Smooth muscle cell (in vitro differentiated cells): Measurements from ENCODE around the gene IFT57. TPM values are rescaled to one million over a fixed set of nuclear protein-coding genes. Genes with fewer than 3 reads are reported as not detected.

Source experiments
- DNase-seq: peaks from one replicate; lab custom pipeline; 2025; ENCODE audit not compliant: unreplicated experiment; lab: John Stamatoyannopoulos, UW
- H2AFZ ChIP-seq: fragments of 200-600 bp; sonication (generic); 2 replicates; pipeline ENCODE4 v1.6.0; 2016; ENCODE audit warnings: antibody characterized with exemption, low read depth, mild to moderate bottlenecking
- H3F3A ChIP-seq: fragments of 200-600 bp; sonication (generic); 2 replicates; pipeline ENCODE4 v1.6.0; 2017; ENCODE audit warnings: antibody characterized with exemption, low read depth
- H3K27ac ChIP-seq: fragments of 200-600 bp; sonication (generic); 2 replicates; pipeline ENCODE4 v1.5.1; 2016; ENCODE audit warnings: low read depth, mild to moderate bottlenecking
- H3K27me3 ChIP-seq: fragments of 200-600 bp; sonication (generic); 2 replicates; pipeline ENCODE4 v1.6.1; 2016; ENCODE audit warnings: low read depth, mild to moderate bottlenecking
- H3K36me3 ChIP-seq: fragments of 200-600 bp; sonication (generic); 2 replicates; pipeline ENCODE4 v1.5.1; 2016; ENCODE audit warnings: low read depth
- H3K4me1 ChIP-seq: fragments of 200-600 bp; sonication (generic); 2 replicates; pipeline ENCODE4 v1.5.1; 2016; ENCODE audit warnings: low read depth
- H3K4me2 ChIP-seq: fragments of 200-600 bp; sonication (generic); 2 replicates; pipeline ENCODE4 v1.6.0; 2016; ENCODE audit warnings: mild to moderate bottlenecking
- H3K4me3 ChIP-seq: fragments of 200-600 bp; sonication (generic); 2 replicates; pipeline ENCODE4 v1.5.1; 2016; ENCODE audit warnings: mild to moderate bottlenecking
- H3K79me2 ChIP-seq: fragments of 200-600 bp; sonication (generic); 2 replicates; pipeline ENCODE4 v1.6.0; 2016; ENCODE audit warnings: low read depth, mild to moderate bottlenecking
- H3K9ac ChIP-seq: fragments of 200-600 bp; sonication (generic); 2 replicates; pipeline ENCODE4 v1.6.0; 2016; ENCODE audit warnings: low read depth
- H3K9me3 ChIP-seq: fragments of 200-600 bp; sonication (generic); replicated peaks from 2 replicates; pipeline ENCODE4 v1.5.1; 2016; ENCODE audit warnings: low read depth
- H4K20me1 ChIP-seq: fragments of 200-600 bp; sonication (generic); 2 replicates; pipeline ENCODE4 v1.6.0; 2016; ENCODE audit warnings: low read depth
- CTCF ChIP-seq: fragments of 200-600 bp; sonication (generic); IDR thresholded peaks from 2 replicates; pipeline ENCODE4 v1.5.1; 2017; ENCODE audit warnings: borderline replicate concordance, mild to moderate bottlenecking, antibody characterized with exemption; ENCODE audit not compliant: insufficient read depth, poor library complexity, severe bottlenecking
- WGBS: methylation state at CpG from one replicate; pipeline ENCODE4 v1.1.7; 2016; ENCODE audit warnings: low lambda C conversion rate; 5-methylcytosine and 5-hydroxymethylcytosine counted together
- polyA plus RNA-seq: library from polyadenylated mRNA; unstranded; fragments of >200 nt; fragmentation: Nextera tagmentation; extraction: Ambion mirVana; gene quantifications from 2 replicates; pipeline ENCODE4 v1.2.1, GENCODE V29; 2016
- total RNA-seq: library from RNA; depleted of rRNA; stranded (reverse); fragments of >200 nt; gene quantifications from 2 replicates; pipeline ENCODE4 v1.2.3, GENCODE V29; 2014

The IFT57 gene
- total and polyA plus RNA-seq, 2 experiments from 2014 or later = 24.5 to 42.0 TPM

GRCh38 chr3:108130701-108131474, 91.3 kb downstream of the IFT57 start:
- Histone ChIP-seq H3F3A (no peaks in the 10 kb centered on the region), H3K27me3 (no peaks in the 10 kb centered on the region), H2AFZ (peak overlapping the region; percentile 20), H3K4me2 (peak overlapping the region; percentile 53), H3K9me3 (no peaks in the 10 kb centered on the region), H3K36me3 (no peaks in the 10 kb centered on the region), H3K9ac (peak overlapping the region; percentile 55), H3K27ac (peak overlapping the region; percentile 91), H4K20me1 (no peaks in the 10 kb centered on the region), H3K79me2 (no peaks in the 10 kb centered on the region), H3K4me3 (no peak overlapping the region), H3K4me1 (peaks cover 16% of the 10 kb centered on the region)
- no peak for DNase-seq
- no peak for TF ChIP-seq CTCF

GRCh38 chr3:108130236-108130635, 92.0 kb downstream of the IFT57 start:
- H3F3A ChIP-seq = no peaks in the 10 kb centered on the region
- H4K20me1 ChIP-seq = no peaks in the 10 kb centered on the region
- no peaks in the 10 kb centered on the region for H3K36me3 ChIP-seq
- DNase-seq = no peak
- H3K9me3 ChIP-seq = no peaks in the 10 kb centered on the region
- H3K9ac ChIP-seq = peak overlapping the region; percentile 55
- peak overlapping the region; percentile 53 for H3K4me2 ChIP-seq
- WGBS = 87% methylated on average over 4 of the region's 4 CpGs
- peaks cover 16% of the 10 kb centered on the region for H3K4me1 ChIP-seq
- TF ChIP-seq CTCF = no peak
- H3K4me3 ChIP-seq = no peak overlapping the region
- H2AFZ ChIP-seq = no peak overlapping the region
- no peaks in the 10 kb centered on the region for H3K79me2 ChIP-seq
- peak overlapping the region; percentile 91 for H3K27ac ChIP-seq
- no peaks in the 10 kb centered on the region for H3K27me3 ChIP-seq

GRCh38 chr3:108127301-108127988, 94.8 kb downstream of the IFT57 start:
- H3K79me2 ChIP-seq = no peaks in the 10 kb centered on the region
- DNase-seq = no peak
- H3K4me3 ChIP-seq = no peak overlapping the region
- no peaks in the 10 kb centered on the region for H3K9me3 ChIP-seq
- no peak overlapping the region for H3K9ac ChIP-seq
- H3K36me3 ChIP-seq = no peaks in the 10 kb centered on the region
- H3K27ac ChIP-seq = no peak overlapping the region
- H3K4me1 ChIP-seq = peaks cover 12% of the 10 kb centered on the region
- H3K27me3 ChIP-seq = no peaks in the 10 kb centered on the region
- H2AFZ ChIP-seq = no peak overlapping the region
- no peaks in the 10 kb centered on the region for H4K20me1 ChIP-seq
- 82% methylated on average over 9 of the region's 9 CpGs for WGBS
- no peak overlapping the region for H3K4me2 ChIP-seq
- no peak for TF ChIP-seq CTCF
- H3F3A ChIP-seq = no peaks in the 10 kb centered on the region
